HG03442 (cell line): ENCODE results near the gene DIP2C.

Source experiments
- ATAC-seq: cut with Tn5 transposase; IDR thresholded peaks from one replicate; pipeline ENCODE4 v1.9.1; 2021; ENCODE audit warnings: mild to moderate bottlenecking, moderate library complexity; ENCODE audit not compliant: unreplicated experiment

The DIP2C gene

GRCh38 chr10:508726-509125 lies 180.7 kb downstream of the DIP2C start:
- ATAC-seq, result no peak

GRCh38 chr10:507908-508444 lies 181.5 kb downstream of the DIP2C start:
- no peak for ATAC-seq

GRCh38 chr10:507355-507699 lies 182.1 kb downstream of the DIP2C start:
- ATAC-seq, result no peak

DNA sequence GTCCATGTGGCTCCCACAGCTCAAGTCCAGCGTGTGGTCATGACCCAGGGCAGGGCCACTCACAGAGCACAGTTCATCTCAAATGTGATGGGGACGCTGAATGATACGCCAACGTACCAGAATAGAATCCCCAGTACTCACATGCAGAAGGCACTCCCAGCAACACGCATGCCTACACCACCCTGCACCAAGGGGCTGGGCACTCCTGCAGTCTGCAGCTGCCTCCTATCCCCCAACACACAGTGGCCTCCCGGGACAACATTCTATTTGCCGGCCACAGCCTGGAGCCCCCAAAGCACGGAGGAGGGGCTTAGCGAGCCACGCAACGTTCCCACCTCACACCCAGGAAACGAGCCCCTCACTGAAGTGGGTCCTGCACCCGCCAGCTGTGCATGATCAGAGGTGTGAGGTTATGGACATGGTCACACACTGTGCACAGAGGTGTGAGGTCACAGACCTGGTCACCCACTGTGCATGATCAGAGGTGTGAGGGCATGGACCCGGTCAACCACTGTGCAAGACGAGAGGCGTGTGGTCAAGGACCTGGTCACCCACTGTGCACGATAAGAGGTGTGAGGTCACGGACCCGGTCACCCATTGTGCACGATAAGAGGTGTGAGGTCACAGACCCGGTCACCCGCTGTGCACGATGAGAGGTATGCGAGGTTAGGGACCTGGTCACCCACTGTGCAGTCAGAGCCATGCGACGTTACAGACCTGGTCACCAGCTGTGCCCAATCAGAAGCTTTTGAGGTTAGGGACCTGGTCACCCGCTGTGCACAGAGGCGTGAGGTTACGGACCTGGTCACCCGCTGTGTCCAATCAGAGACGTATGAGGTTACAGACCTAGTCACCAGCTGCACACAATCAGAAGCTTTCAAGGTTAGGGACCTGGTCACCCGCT lies 182.8 kb downstream of the DIP2C start:
- ATAC-seq, result no peak

- no peak for ATAC-seq
Observed at GRCh38 chr10:505419-505818, 184.0 kb downstream of the DIP2C start.

GRCh38 chr10:504806-505205 lies 184.7 kb downstream of the DIP2C start:
- no peak for ATAC-seq

- no peak for ATAC-seq
Observed at GRCh38 chr10:504121-504611, 185.3 kb downstream of the DIP2C start.

GRCh38 chr10:501596-501995 lies 187.9 kb downstream of the DIP2C start:
- ATAC-seq, result no peak

DNA sequence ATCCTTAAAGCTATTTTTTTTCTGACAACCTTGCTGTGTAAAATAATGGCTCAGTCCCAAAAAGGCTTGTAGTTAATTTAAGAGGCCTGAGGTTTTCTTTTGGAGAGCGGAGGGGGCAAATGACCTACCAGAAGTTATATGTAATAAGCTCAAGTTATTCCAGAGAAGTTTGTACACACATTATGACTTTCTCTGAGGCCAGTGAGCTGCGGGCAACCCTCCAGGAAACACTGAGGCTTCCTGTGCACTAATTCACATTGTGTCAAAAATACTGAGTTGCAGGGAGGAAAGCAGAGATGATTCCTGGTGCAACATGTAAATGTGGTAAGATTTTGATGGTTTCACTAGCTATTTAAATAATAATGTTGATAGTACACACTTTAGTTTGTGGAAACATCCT lies 188.6 kb downstream of the DIP2C start:
- no peak for ATAC-seq

- no peak for ATAC-seq
Observed at GRCh38 chr10:499991-500390, 189.5 kb downstream of the DIP2C start.

- ATAC-seq, result no peak
Observed at GRCh38 chr10:498760-499435, 190.6 kb downstream of the DIP2C start.

- no peak for ATAC-seq
Observed at GRCh38 chr10:497898-498451, 191.5 kb downstream of the DIP2C start.

- no peak for ATAC-seq
Observed at GRCh38 chr10:497289-497688, 192.2 kb downstream of the DIP2C start.

- no peak for ATAC-seq
Observed at GRCh38 chr10:494556-494955, 194.9 kb downstream of the DIP2C start.

- ATAC-seq, result no peak
Observed at GRCh38 chr10:494149-494542, 195.3 kb downstream of the DIP2C start.

- no peak for ATAC-seq
Observed at GRCh38 chr10:493391-494148, 195.9 kb downstream of the DIP2C start.

DNA sequence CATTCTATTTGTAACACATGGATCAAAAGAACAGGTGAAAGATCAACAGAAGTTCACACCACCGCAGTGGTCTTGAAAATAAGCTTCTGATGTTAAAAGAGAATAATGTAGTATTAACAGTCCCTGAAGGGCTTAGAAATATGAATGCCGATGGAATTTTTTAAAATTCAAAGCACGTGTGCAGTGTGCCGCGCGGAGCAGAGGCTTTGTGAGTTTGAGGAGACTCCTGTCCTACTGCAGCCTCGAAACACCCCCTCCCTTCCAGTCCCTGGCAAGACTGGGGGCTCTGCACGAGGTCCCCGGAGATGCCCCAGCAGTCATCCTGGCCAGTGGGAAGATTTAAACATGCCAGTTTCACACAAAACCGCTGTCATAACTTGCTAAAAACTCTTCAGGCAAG lies 196.6 kb downstream of the DIP2C start:
- ATAC-seq, result no peak

GRCh38 chr10:491667-492424 lies 197.6 kb downstream of the DIP2C start:
- no peak for ATAC-seq

- ATAC-seq, result no peak
Observed at GRCh38 chr10:490891-491571, 198.4 kb downstream of the DIP2C start.

GRCh38 chr10:490256-490655 lies 199.2 kb downstream of the DIP2C start:
- ATAC-seq, result no peak
